ENCODE data around the gene HVCN1. TPM values are rescaled to one million over a fixed set of nuclear protein-coding genes. Genes with fewer than 3 reads are reported as not detected.
A peak's percentile ranks its signal among the peaks of the same experiment; 100 is the strongest.

The HVCN1 gene
- total RNA-seq, 2 experiments from 2014 or later: 2.6 to 3.1 TPM

DNA sequence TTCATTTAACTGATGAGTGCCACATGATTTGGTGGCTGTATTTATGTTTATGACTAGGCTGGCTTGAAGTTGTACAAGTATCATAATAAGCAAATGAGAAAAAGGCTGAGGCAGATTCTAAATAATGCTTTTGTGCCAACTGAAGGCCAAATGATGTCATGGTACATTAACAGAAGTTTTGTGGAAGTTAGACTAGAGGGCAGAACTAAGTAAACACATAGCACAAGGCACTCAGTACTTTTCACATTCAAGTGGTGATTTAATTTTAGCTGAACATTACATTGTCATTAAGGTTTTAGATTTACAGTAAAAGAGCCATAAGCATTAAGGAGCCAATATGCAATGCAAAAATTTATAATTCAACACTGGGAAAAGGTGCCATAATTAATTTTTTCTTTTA, 32.7 kb upstream of the HVCN1 start:
- H3K4me1 Mint-ChIP-seq (ENCODE audit: low read depth): peaks cover 40% of the 10 kb centered on the region
- CTCF ChIA-PET: no interaction called here
- peaks cover 79% of the 10 kb centered on the region for H3K36me3 Mint-ChIP-seq (ENCODE audit: low read depth)
- intact Hi-C loops (cut with micrococcal nuclease): no loop called here
- no peak overlapping the region for H3K27ac Mint-ChIP-seq
- no peak for DNase-seq
- no peaks in the 10 kb centered on the region for H3K9me3 Mint-ChIP-seq
- no peaks in the 10 kb centered on the region for H3K27me3 Mint-ChIP-seq (ENCODE audit: low read depth)
- H3K4me3 Mint-ChIP-seq: no peak overlapping the region

GRCh38 chr12:110720516-110720915, 31.6 kb upstream of the HVCN1 start:
- intact Hi-C loops (cut with micrococcal nuclease): no loop called here
- H3K27ac Mint-ChIP-seq: no peak overlapping the region
- no peak overlapping the region for H3K4me3 Mint-ChIP-seq
- CTCF ChIA-PET: no interaction called here
- DNase-seq: no peak
- H3K27me3 Mint-ChIP-seq (ENCODE audit: low read depth): no peaks in the 10 kb centered on the region
- no peaks in the 10 kb centered on the region for H3K9me3 Mint-ChIP-seq
- H3K36me3 Mint-ChIP-seq (ENCODE audit: low read depth): peaks cover 70% of the 10 kb centered on the region
- peaks cover 34% of the 10 kb centered on the region for H3K4me1 Mint-ChIP-seq (ENCODE audit: low read depth)

DNA sequence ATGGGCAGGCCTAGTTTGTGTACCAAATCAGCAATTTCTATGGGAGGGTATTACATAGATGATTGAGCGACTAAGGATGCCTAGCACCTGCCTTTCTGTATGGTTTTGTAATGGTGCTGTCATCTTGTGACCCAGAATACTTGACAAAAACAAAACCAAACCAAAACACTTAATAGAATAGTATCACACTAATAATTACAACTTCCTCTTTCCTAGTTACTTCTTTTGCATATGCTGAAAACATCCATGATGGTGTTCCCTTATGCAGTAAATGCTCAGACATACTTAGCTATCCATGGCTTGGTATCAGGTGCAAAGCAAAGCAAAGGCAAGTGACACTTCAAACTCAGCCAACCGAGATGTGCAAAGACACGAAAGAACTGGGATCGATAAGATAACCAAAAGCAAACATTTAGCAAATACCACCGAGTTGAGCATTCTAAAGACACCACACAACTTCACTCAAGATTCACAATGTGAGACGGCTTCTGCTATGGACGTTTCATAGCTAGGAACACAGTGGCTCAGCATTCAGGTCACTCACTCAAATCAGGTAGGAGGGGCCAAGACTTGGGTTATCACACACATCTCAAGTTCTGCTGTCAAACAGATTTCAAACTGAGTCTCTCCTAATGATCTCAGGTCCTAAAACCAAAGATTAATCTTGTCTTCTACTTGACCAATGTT, 29.4 kb upstream of the HVCN1 start:
- Mint-ChIP-seq H3K4me1 (ENCODE audit: low read depth) (peaks cover 23% of the 10 kb centered on the region), H3K27me3 (ENCODE audit: low read depth) (no peaks in the 10 kb centered on the region), H3K36me3 (ENCODE audit: low read depth) (peaks cover 54% of the 10 kb centered on the region), H3K9me3 (no peaks in the 10 kb centered on the region), H3K4me3 (no peak overlapping the region), H3K27ac (no peak overlapping the region)
- no peak for DNase-seq
- intact Hi-C loops (cut with micrococcal nuclease): loop anchor here (5.0 kb wide), 1 partner anchor 169 kb away; no protein-coding TSS in a partner anchor
- CTCF ChIA-PET: no interaction called here

DNA sequence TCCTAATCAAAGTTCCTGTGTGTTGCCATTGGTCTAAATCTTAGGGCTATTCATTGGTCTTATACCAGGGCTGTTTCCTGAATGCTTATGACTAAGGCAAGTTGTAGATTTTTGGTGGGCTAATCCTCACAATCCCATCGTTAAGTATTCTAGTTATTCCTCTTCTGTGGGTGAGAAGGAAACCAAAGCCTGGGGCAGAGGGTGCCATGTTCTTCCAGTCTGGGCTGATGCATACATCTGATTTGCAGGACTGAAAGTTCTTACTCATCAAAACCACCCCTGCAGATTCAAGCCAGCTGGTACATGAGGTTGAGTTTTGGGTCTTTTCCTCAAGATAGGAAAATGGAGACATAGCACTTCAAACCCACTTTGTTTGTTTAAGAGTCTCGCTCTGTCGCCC, 28.1 kb upstream of the HVCN1 start:
- peak overlapping the region; percentile 68 for H3K27ac Mint-ChIP-seq
- intact Hi-C loops (cut with micrococcal nuclease): loop anchor here (5.0 kb wide), 1 partner anchor 170 kb away; no protein-coding TSS in a partner anchor
- CTCF ChIA-PET: interaction anchor here (1.0 kb wide), 1 partner anchor 10 kb away, joined by 3 read pairs; no protein-coding TSS in a partner anchor

DNA sequence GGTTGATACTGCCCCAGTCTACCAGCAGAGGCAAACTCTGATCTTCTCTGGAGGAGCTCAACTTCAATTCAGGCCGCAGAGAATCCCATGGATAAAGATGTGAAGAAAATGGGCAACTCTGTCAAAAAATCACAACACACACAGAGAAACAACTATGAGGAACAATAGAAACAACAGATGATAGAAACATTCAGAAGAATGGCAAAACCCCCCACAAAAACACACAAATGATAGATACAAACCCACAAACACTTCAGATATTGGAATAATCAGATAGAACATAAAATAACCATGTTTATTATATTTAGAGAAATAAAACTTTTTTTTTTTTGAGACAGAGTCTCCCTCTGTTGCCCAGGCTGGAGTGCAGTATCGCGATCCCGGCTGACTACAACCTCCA, 20.0 kb upstream of the HVCN1 start:
- Mint-ChIP-seq H3K36me3 (ENCODE audit: low read depth) (peaks cover 5% of the 10 kb centered on the region), H3K27ac (no peak overlapping the region), H3K4me3 (no peak overlapping the region), H3K4me1 (ENCODE audit: low read depth) (peaks cover 3% of the 10 kb centered on the region), H3K9me3 (no peaks in the 10 kb centered on the region), H3K27me3 (ENCODE audit: low read depth) (no peaks in the 10 kb centered on the region)
- intact Hi-C loops (cut with micrococcal nuclease): no loop called here
- CTCF ChIA-PET: interaction anchor here (0.6 to 0.7 kb wide), 3 partner anchors 21 to 196 kb away, joined by 4 to 8 read pairs (median 5); no protein-coding TSS in a partner anchor
- no peak for DNase-seq

More for the DNA sequence above, 28.1 kb upstream of the HVCN1 start:
- H3K27me3 Mint-ChIP-seq (ENCODE audit: low read depth): no peaks in the 10 kb centered on the region
- no peak overlapping the region for H3K4me3 Mint-ChIP-seq
- peak; percentile 39 for DNase-seq
- H3K36me3 Mint-ChIP-seq (ENCODE audit: low read depth): peaks cover 47% of the 10 kb centered on the region
- H3K9me3 Mint-ChIP-seq: no peaks in the 10 kb centered on the region
- H3K4me1 Mint-ChIP-seq (ENCODE audit: low read depth): peaks cover 23% of the 10 kb centered on the region

GRCh38 chr12:110705309-110705708, 16.4 kb upstream of the HVCN1 start:
- H3K27me3 Mint-ChIP-seq (ENCODE audit: low read depth): no peaks in the 10 kb centered on the region
- peaks cover 3% of the 10 kb centered on the region for H3K4me1 Mint-ChIP-seq (ENCODE audit: low read depth)
- H3K36me3 Mint-ChIP-seq (ENCODE audit: low read depth): peaks cover 5% of the 10 kb centered on the region
- H3K27ac Mint-ChIP-seq: no peak overlapping the region
- CTCF ChIA-PET: interaction anchor here (0.6 to 2.6 kb wide), 9 partner anchors 16 to 216 kb away, joined by 3 to 23 read pairs (median 4); no protein-coding TSS in a partner anchor
- DNase-seq: no peak
- no peaks in the 10 kb centered on the region for H3K9me3 Mint-ChIP-seq
- H3K4me3 Mint-ChIP-seq: no peak overlapping the region
- intact Hi-C loops (cut with micrococcal nuclease): no loop called here

GRCh38 chr12:110704750-110705149, 15.8 kb upstream of the HVCN1 start:
- Mint-ChIP-seq H3K36me3 (ENCODE audit: low read depth) (peaks cover 5% of the 10 kb centered on the region), H3K9me3 (no peaks in the 10 kb centered on the region), H3K4me1 (ENCODE audit: low read depth) (peaks cover 3% of the 10 kb centered on the region), H3K27ac (no peak overlapping the region), H3K27me3 (ENCODE audit: low read depth) (no peaks in the 10 kb centered on the region), H3K4me3 (no peak overlapping the region)
- DNase-seq: peak; percentile 58
- intact Hi-C loops (cut with micrococcal nuclease): loop anchor here (1.0 kb wide), 2 partner anchors 122 to 184 kb away; no protein-coding TSS in a partner anchor
- CTCF ChIA-PET: interaction anchor here (0.7 to 2.6 kb wide), 10 partner anchors 15 to 595 kb away, joined by 3 to 23 read pairs (median 3); no protein-coding TSS in a partner anchor

DNA sequence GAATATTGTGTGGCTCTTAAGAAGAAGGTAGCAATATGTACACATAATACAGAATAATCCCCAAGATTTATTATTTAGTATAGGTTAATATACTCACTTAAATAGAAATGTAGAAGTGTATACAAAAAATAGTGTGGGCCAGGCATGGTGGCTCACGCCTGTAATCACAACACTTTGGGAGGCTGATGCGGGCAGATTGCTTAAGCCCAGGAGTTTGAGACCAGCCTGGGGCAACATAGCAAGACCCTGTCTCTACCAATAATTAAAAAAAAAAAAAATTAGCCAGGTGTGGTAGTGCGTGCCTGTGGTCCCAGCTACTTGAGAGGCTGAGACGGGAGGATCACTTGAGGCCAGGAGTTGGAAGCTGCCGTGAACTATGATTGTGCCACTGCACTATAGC, 15.3 kb upstream of the HVCN1 start:
- Mint-ChIP-seq H3K9me3 (no peaks in the 10 kb centered on the region), H3K4me3 (no peak overlapping the region), H3K4me1 (ENCODE audit: low read depth) (peaks cover 3% of the 10 kb centered on the region), H3K36me3 (ENCODE audit: low read depth) (peaks cover 5% of the 10 kb centered on the region), H3K27me3 (ENCODE audit: low read depth) (no peaks in the 10 kb centered on the region), H3K27ac (no peak overlapping the region)
- CTCF ChIA-PET: interaction anchor here (0.7 to 2.6 kb wide), 9 partner anchors 15 to 596 kb away, joined by 3 to 23 read pairs (median 3); no protein-coding TSS in a partner anchor
- intact Hi-C loops (cut with micrococcal nuclease): loop anchor here (1.0 kb wide), 2 partner anchors 122 to 184 kb away; no protein-coding TSS in a partner anchor
- no peak for DNase-seq

DNA sequence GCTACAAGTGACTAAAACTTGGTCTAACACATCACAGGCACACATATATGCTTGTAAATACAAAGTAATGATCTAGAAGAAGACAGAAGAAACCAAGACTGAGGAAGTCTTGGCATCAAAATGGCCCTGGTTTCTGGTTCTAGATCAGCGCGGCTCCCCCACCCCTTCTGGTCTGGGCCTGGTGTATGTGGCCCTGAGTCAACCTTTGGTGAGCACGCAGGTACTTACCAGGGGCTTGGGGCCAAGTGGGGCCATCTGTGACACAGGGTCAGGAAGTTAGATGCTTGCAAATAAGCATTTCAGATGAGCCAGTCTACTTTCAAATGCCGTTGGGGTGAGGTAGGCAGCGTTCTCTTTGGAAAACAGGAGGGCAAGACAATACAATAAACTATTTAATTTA, 13.2 kb upstream of the HVCN1 start:
- H3K4me3 Mint-ChIP-seq: no peak overlapping the region
- no peaks in the 10 kb centered on the region for H3K36me3 Mint-ChIP-seq (ENCODE audit: low read depth)
- intact Hi-C loops (cut with micrococcal nuclease): no loop called here
- H3K27ac Mint-ChIP-seq: no peak overlapping the region
- no peak for DNase-seq
- CTCF ChIA-PET: interaction anchor here (0.6 to 1.5 kb wide), 3 partner anchors 100 to 203 kb away, joined by 3 to 7 read pairs (median 3); no protein-coding TSS in a partner anchor
- H3K4me1 Mint-ChIP-seq (ENCODE audit: low read depth): peaks cover 17% of the 10 kb centered on the region
- H3K27me3 Mint-ChIP-seq (ENCODE audit: low read depth): no peaks in the 10 kb centered on the region
- H3K9me3 Mint-ChIP-seq: no peaks in the 10 kb centered on the region

GRCh38 chr12:110699591-110700445, 10.9 kb upstream of the HVCN1 start:
- no peak overlapping the region for H3K27ac Mint-ChIP-seq
- no peak for DNase-seq
- intact Hi-C loops (cut with micrococcal nuclease): loop anchor here (2.0 to 5.0 kb wide), 4 partner anchors 147 to 231 kb away; partner anchors contain the start of genes FAM216A and GPN3
- H3K4me3 Mint-ChIP-seq: no peak overlapping the region
- CTCF ChIA-PET: interaction anchor here (0.7 to 1.4 kb wide), 3 partner anchors 76 to 188 kb away, joined by 3 to 5 read pairs (median 3); no protein-coding TSS in a partner anchor
- H3K27me3 Mint-ChIP-seq (ENCODE audit: low read depth): no peaks in the 10 kb centered on the region
- peaks cover 15% of the 10 kb centered on the region for H3K4me1 Mint-ChIP-seq (ENCODE audit: low read depth)
- H3K36me3 Mint-ChIP-seq (ENCODE audit: low read depth): no peaks in the 10 kb centered on the region
- H3K9me3 Mint-ChIP-seq: no peaks in the 10 kb centered on the region

DNA sequence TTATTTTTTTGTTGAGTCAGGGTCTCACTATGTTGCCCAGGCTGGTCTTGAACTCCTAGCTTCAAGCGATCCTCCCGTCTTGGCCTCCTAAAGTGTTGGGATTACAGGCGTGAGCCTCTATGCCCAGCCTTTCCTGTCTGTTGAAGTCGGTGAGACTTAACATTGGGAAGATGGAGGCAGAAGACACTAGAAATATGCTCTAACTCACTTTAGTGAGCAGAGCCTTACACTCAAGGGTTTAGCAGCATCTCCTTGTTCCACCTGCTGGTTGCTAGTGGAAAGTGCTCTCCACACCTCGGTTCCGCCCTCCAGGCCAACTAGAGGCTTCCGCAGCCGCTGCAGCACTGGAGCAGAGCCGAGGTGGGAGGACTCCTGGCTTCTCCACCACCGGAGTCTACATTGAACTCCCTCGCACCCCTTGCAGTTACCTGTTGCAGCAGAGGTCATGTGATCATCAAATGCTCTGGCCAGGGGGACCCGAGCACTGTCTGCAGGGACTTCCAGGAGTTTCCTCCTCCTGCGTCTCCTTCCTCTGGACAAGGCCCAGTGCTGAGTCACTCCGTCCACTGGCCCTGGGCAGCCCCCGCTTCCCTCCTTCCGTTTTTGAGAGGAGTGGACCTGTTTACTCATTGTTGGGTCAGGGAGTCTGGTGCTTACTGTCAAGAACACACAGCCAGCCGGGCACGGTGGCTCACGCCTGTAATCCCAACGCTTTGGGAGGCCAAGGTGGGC, 9.4 kb upstream of the HVCN1 start:
- Mint-ChIP-seq H3K4me3 (no peak overlapping the region), H3K27me3 (ENCODE audit: low read depth) (no peaks in the 10 kb centered on the region), H3K4me1 (ENCODE audit: low read depth) (peaks cover 17% of the 10 kb centered on the region), H3K36me3 (ENCODE audit: low read depth) (no peaks in the 10 kb centered on the region), H3K27ac (peak overlapping the region; percentile 57), H3K9me3 (no peaks in the 10 kb centered on the region)
- CTCF ChIA-PET: interaction anchor here (0.6 to 1.6 kb wide), 14 partner anchors 9 to 189 kb away, joined by 3 to 6 read pairs (median 3); partner anchors contain the start of genes HVCN1 and TCTN1
- peak; percentile 90 for DNase-seq
- intact Hi-C loops (cut with micrococcal nuclease): loop anchor here (1.0 to 5.0 kb wide), 7 partner anchors 79 to 248 kb away; partner anchors contain the start of genes ARPC3, FAM216A and GPN3

All from activated naive CD4-positive, alpha-beta T cell treated with anti-CD3 and anti-CD28 coated beads for 36 hours (primary cell).